ENCODE results near the gene HHIPL1.

HHIPL1 gene

GRCh38 chr14:99621948-99622347 is 23.0 kb upstream of the HHIPL1 start:
- TF ChIP-seq Cebpa-rat (IDR thresholded peaks at IDR 0.05): no peak
- peak overlapping the region; percentile 79 for H3K4me2 ChIP-seq
- peaks cover 58% of the 10 kb centered on the region for H3K4me1 ChIP-seq
- H3K4me3 ChIP-seq: no peak overlapping the region
- H3K9ac ChIP-seq: no peak overlapping the region
- H3K9me3 ChIP-seq: no peaks in the 10 kb centered on the region
- peaks cover 20% of the 10 kb centered on the region; the same call in 1 of the 2 replicates for H4K20me1 ChIP-seq
- no peaks in the 10 kb centered on the region for H3K36me3 ChIP-seq
- H3K27ac ChIP-seq: no peak overlapping the region
- no peaks in the 10 kb centered on the region for H3K27me3 ChIP-seq

- Histone ChIP-seq H3K27ac (no peak overlapping the region), H3K9ac (no peak overlapping the region), H3K36me3 (no peaks in the 10 kb centered on the region), H3K27me3 (no peaks in the 10 kb centered on the region), H3K9me3 (no peaks in the 10 kb centered on the region), H3K4me2 (no peak overlapping the region), H3K4me3 (no peak overlapping the region), H3K4me1 (peaks cover 65% of the 10 kb centered on the region), H4K20me1 (peaks cover 6% of the 10 kb centered on the region; the same call in 1 of the 2 replicates)
- no peak for TF ChIP-seq Cebpa-rat (IDR thresholded peaks at IDR 0.05)
Observed at GRCh38 chr14:99624024-99624423, 20.9 kb upstream of the HHIPL1 start.

- no peaks in the 10 kb centered on the region for H3K9me3 ChIP-seq
- peaks cover 61% of the 10 kb centered on the region for H3K4me1 ChIP-seq
- H4K20me1 ChIP-seq: peaks cover 6% of the 10 kb centered on the region; the same call in 1 of the 2 replicates
- no peaks in the 10 kb centered on the region for H3K27me3 ChIP-seq
- TF ChIP-seq Cebpa-rat (IDR thresholded peaks at IDR 0.05): no peak
- H3K4me3 ChIP-seq: no peak overlapping the region
- peak overlapping the region; percentile 37; the same call in 1 of the 2 replicates for H3K4me2 ChIP-seq
- no peak overlapping the region for H3K27ac ChIP-seq
- no peaks in the 10 kb centered on the region for H3K36me3 ChIP-seq
- H3K9ac ChIP-seq: no peak overlapping the region
Observed at GRCh38 chr14:99624971-99625370, 20.0 kb upstream of the HHIPL1 start.

GRCh38 chr14:99625476-99625875 is 19.5 kb upstream of the HHIPL1 start:
- H3K4me3 ChIP-seq: no peak overlapping the region
- H3K9me3 ChIP-seq: no peaks in the 10 kb centered on the region
- H3K27me3 ChIP-seq: no peaks in the 10 kb centered on the region
- H3K27ac ChIP-seq: no peak overlapping the region
- peak overlapping the region; percentile 37; the same call in 1 of the 2 replicates for H3K4me2 ChIP-seq
- peaks cover 3% of the 10 kb centered on the region; the same call in 1 of the 2 replicates for H4K20me1 ChIP-seq
- no peaks in the 10 kb centered on the region for H3K36me3 ChIP-seq
- peaks cover 56% of the 10 kb centered on the region for H3K4me1 ChIP-seq
- H3K9ac ChIP-seq: no peak overlapping the region
- no peak for TF ChIP-seq Cebpa-rat (IDR thresholded peaks at IDR 0.05)

GRCh38 chr14:99626041-99626648 is 18.8 kb upstream of the HHIPL1 start:
- H3K4me1 ChIP-seq: peaks cover 49% of the 10 kb centered on the region
- no peaks in the 10 kb centered on the region for H3K9me3 ChIP-seq
- H3K4me3 ChIP-seq: no peak overlapping the region
- no peak overlapping the region for H3K27ac ChIP-seq
- no peak overlapping the region for H3K9ac ChIP-seq
- TF ChIP-seq Cebpa-rat (IDR thresholded peaks at IDR 0.05): no peak
- H4K20me1 ChIP-seq: no peaks in the 10 kb centered on the region
- no peak overlapping the region for H3K4me2 ChIP-seq
- no peaks in the 10 kb centered on the region for H3K27me3 ChIP-seq
- no peaks in the 10 kb centered on the region for H3K36me3 ChIP-seq

- no peaks in the 10 kb centered on the region for H4K20me1 ChIP-seq
- no peak overlapping the region for H3K27ac ChIP-seq
- H3K4me2 ChIP-seq: no peak overlapping the region
- TF ChIP-seq Cebpa-rat (IDR thresholded peaks at IDR 0.05): no peak
- no peaks in the 10 kb centered on the region for H3K9me3 ChIP-seq
- no peaks in the 10 kb centered on the region for H3K27me3 ChIP-seq
- H3K4me1 ChIP-seq: peaks cover 46% of the 10 kb centered on the region
- no peak overlapping the region for H3K9ac ChIP-seq
- no peak overlapping the region for H3K4me3 ChIP-seq
- H3K36me3 ChIP-seq: no peaks in the 10 kb centered on the region
Observed at GRCh38 chr14:99627100-99627499, 17.8 kb upstream of the HHIPL1 start.

GRCh38 chr14:99627510-99628381 is 17.2 kb upstream of the HHIPL1 start:
- no peaks in the 10 kb centered on the region for H3K9me3 ChIP-seq
- TF ChIP-seq Cebpa-rat (IDR thresholded peaks at IDR 0.05): no peak

GRCh38 chr14:99628887-99629618 is 15.9 kb upstream of the HHIPL1 start:
- TF ChIP-seq Cebpa-rat (IDR thresholded peaks at IDR 0.05): no peak
- no peaks in the 10 kb centered on the region for H3K27me3 ChIP-seq
- H3K9ac ChIP-seq: no peak overlapping the region
- peaks cover 46% of the 10 kb centered on the region for H3K4me1 ChIP-seq
- H3K36me3 ChIP-seq: no peaks in the 10 kb centered on the region
- no peak overlapping the region for H3K27ac ChIP-seq
- H3K4me2 ChIP-seq: peak overlapping the region; percentile 40
- no peak overlapping the region for H3K4me3 ChIP-seq
- H3K9me3 ChIP-seq: no peaks in the 10 kb centered on the region
- H4K20me1 ChIP-seq: no peaks in the 10 kb centered on the region

More at GRCh38 chr14:99627510-99628381, 17.2 kb upstream of the HHIPL1 start:
- no peak overlapping the region for H3K9ac ChIP-seq
- H4K20me1 ChIP-seq: no peaks in the 10 kb centered on the region
- no peak overlapping the region for H3K27ac ChIP-seq
- H3K36me3 ChIP-seq: no peaks in the 10 kb centered on the region
- H3K4me1 ChIP-seq: peaks cover 46% of the 10 kb centered on the region
- H3K4me2 ChIP-seq: no peak overlapping the region
- no peak overlapping the region for H3K4me3 ChIP-seq
- no peaks in the 10 kb centered on the region for H3K27me3 ChIP-seq

GRCh38 chr14:99630202-99630601 is 14.7 kb upstream of the HHIPL1 start:
- H3K27me3 ChIP-seq: no peaks in the 10 kb centered on the region
- H3K4me1 ChIP-seq: peaks cover 48% of the 10 kb centered on the region
- H3K4me3 ChIP-seq: no peak overlapping the region
- H3K4me2 ChIP-seq: no peak overlapping the region
- H4K20me1 ChIP-seq: no peaks in the 10 kb centered on the region
- H3K9me3 ChIP-seq: no peaks in the 10 kb centered on the region
- no peak overlapping the region for H3K27ac ChIP-seq
- no peak for TF ChIP-seq Cebpa-rat (IDR thresholded peaks at IDR 0.05)
- no peaks in the 10 kb centered on the region for H3K36me3 ChIP-seq
- no peak overlapping the region for H3K9ac ChIP-seq
